Stimulated activated CD8-positive, alpha-beta memory T cell treated with anti-CD3 and anti-CD28 coated beads, Interleukin-15, amount 100 ng/mL, for 4 hours (primary cell): ENCODE results near the gene SYNDIG1.

Source experiments
- DNase-seq, 2 donors: peaks; one replicate each; pipeline ENCODE4 v3.0.0-alpha.2; 2020; ENCODE audit warnings: low read depth in 2 of 2

SYNDIG1 gene

DNA sequence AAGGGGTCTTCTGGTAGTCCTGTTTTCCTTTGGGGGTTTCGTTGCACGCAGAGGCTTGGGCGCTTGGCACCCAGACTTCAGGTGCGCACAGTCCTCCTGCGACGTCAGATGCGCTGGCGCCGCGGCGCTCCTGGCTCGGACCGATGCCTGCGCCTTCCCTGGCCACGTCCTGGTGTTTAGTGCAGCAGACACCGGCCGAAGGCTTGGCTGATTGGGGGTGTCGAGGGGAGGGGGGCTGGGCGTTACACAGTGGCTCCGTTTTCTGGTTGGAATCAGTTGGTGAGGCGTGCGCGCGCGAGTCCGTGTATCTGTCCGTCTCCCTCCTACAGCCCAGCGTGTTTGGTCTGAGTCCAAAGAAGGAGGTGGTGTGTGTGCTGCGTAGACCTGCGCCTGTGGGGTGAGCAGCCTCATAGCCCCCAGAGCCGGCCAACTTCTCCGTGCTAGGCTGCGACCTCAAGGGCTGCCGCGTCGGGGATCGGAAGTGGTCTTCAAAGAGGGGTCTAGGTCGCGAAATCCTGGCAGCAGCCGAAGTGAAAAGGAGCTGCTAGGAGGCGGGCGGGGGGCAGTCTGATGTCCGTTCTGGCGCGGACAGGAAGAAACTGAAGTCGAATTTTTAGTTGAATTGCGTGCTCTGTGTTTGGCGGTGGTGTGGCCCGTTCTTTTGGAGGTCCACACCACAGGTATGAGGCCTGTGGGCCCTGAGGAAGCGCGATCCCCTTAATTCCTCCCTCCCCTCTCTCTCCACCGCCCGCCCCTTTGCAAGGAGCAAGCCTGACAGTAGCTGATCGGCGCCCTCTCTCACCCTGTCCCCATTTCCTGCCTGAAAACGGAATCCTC lies 1.5 kb downstream of the SYNDIG1 start:
- DNase-seq, result no peak

DNA sequence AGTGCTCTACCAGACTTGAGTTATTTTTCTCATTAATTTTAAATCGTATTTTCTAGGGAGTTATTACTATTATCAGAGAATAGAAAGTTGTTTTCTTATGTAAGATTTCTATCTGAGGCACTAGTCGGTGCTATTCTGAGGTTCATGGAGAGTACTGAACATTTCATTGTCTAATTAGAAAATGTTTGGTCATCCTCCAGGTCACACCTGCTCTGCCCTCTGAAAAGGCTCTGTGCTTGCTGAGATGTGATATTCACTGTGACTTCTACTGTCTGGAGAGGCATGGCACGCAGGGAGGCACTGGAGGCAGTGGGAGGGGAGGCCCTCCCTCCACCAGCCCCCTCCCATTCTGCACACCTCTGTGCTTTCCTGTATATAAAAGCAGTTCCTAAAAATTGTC lies 3.0 kb downstream of the SYNDIG1 start:
- DNase-seq, result no peak

DNA sequence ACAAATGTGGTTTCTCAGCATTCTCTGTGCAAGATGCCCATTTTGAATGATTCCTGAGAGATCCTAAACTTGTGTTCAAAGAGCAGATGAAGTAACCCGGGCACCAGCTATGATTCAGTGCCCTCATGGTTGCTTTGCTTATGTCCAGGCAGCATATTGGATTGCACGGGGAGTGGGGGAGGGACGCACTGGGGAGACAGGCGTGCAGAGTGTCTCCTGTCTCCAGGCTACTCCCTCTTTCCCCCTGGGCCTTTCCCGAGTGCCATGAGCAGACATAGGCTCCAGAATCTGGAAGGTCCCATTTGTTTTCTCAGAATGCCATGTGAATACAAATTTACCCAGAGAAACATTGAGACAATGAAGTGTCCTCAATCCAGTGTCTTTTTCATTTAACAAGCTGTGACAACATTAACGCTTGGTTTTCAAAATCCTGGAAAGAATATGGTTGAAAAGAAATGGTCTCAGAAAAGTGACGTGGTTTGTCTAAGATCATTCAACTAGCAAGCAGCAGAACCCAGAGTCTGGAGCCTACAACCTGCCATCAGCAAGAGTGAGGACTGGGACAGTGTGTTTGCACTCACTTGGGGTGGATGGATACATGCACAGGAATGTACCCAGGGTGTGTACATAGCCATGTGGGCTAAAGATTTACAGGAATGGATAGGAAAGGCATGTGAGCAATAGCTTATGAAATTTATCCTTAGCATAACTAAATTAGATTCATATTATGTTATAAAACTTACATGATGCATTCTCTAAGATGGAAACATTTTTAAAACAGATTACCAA lies 4.2 kb downstream of the SYNDIG1 start:
- DNase-seq, result no peak

- no peak for DNase-seq
These were observed 8.6 kb downstream of the SYNDIG1 start for GRCh38 chr20:24477831-24478547.

DNA sequence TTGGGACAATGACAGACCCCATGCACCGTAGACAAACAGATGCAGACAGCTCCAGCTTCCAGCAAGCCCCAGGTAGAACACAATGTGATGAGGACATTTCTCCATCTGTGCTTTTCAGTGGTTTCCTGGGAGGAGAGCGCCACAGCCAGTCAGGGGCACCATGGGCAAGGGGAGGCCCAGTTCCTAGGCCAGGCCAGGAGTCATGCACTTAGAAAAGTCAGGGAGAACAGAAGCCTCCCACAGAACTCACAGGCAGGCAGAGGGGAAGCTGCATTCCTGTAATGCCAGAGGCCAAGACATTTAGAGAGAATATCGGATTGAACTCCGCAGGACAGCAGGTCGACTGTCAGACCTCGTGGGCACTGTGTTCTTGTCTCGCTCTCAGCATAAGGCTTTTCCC lies 9.2 kb downstream of the SYNDIG1 start:
- no peak for DNase-seq

GRCh38 chr20:24479106-24479505 lies 9.7 kb downstream of the SYNDIG1 start:
- no peak for DNase-seq

DNA sequence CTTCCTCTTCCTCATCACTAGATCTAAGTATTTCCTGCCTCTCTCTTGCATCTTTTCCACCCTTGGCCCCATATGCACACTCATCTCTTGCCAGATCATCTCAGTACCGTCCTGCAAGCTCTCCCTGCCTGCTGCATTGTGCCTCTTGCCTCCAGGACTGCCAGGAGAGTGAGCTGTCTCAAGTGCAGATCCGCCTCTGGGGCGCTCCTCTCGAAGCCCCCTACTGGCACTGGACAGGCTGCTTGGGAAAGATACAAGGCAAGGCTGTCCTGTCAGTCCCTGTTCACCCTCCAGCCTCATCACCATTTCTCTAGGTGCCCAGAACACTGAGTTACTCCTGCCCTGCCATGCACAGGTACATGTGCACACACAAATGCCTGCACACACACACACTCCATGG lies 10.2 kb downstream of the SYNDIG1 start:
- DNase-seq, result no peak

DNA sequence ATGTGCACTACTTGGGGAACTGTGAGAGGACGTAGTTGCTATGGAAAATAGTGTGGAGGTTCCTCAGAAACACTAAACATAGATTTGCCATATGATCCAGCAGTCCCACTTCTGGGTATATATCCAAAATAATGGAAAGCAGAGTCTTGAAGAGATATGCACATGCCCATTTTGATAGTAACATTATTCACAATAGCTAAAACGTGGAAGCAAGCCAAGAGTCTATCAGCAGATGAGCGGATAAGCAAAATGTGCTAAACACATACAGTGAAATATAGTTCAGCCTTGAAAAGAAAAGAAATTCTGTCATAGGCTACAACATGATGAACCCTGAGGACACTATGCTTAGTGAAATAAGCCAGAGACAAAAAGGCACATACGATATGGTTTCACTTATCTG lies 11.1 kb downstream of the SYNDIG1 start:
- DNase-seq, result no peak

DNA sequence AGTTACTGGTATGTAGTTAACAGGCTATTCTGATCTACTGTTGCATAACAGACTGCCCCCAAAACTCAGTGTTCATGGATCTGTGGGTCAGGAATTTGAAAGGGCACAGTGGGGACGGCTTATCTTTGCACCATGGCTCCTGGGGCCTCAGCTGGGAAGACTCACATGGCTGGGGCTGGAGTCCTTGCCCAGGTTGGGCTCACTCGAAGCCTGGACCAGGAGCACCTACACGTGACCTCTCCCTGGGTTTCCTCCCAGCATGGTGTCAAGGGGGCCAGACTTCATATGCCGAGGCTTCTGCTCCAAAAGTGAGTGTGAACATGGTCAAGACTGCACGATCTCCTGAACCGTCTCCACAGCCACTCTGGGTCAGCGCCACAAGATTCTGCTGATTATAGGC lies 11.7 kb downstream of the SYNDIG1 start:
- no peak for DNase-seq

DNA sequence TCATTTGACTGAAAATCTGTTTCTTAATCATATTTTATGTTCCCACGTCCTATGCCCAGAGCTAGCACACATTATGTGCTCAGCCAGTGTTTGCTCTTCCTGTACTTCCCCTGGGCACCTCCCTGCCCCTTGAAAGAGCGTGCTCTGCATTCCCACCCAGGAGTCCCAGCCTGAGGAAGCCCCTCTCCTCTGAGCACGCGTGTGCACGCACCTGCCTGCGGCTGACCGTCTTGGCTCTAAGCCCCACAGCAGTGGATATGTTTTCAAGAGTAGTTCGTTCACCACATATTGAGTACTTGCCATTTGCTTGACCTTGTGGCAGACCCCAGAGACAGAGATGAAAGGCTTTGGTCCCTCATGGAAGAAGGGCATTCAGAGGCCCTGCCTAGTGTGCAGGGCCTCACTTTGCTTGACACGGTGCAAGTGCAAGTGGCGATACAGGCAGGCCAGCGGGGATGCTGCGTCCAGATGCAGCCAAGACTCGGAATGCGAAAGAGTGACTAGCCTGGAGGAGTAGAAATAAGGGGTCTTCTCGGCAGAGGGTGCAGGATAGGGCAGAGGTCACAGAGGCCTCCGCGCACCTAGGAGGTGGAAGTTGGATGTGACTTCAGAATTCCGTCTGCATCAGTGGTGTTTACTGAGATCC lies 14.1 kb downstream of the SYNDIG1 start:
- DNase-seq, result no peak

DNA sequence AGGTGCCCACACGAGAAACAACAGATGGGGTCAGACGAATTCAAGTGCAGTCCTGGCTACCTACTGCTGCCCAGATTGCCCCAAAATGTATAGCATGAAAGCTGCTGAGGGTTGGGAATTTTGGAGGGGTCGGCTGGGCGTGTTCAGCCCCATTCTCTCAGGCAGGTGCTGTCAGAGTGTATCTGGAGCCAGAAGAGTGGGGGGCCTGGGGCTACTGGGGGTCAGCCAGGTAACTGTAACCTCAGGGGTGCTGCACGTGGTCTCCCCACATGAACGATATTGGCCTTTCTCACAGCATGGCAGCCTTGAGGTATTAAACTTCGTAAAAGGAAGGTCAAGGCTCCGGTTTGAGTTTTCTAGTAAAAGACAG lies 14.6 kb downstream of the SYNDIG1 start:
- DNase-seq, result no peak

GRCh38 chr20:24485981-24486380 lies 16.6 kb downstream of the SYNDIG1 start:
- DNase-seq, result no peak

DNA sequence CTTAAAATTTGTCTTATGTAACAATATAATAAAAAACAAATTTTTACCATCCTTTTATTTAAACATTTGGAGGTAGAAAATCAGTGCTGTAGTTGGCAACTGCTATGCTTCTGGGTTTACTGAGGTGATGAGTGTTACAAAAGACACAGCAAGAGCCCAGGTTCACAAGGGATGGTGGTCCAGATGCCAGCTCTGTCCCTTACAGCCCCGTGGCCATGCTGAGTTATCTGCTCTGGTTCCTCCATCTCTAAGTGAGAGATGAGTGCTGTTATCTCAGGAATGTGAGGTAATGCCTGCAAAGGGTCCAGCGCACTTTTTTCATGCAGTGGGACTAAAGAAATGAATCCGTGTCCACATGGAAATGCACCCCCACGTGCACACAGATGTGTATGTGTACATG lies 17.8 kb downstream of the SYNDIG1 start:
- no peak for DNase-seq

DNA sequence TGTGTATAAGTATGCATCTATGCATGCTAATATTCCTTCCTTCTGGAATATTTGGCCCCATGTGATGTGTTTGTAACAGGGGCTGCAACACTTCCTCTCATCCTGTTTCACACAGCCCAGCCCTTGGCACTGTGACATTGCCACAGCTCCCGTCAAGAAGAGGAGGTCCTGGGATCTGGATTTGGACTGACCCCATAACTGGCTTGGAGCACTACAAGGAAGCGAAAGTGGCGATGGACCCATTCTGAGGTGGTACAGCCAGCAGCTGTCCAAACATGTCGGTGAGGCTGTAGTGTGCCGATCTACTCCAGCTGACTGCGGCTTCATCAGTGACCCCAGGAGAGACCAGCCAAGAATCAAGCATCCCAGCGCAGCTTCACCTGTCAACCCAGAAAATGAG lies 18.2 kb downstream of the SYNDIG1 start:
- DNase-seq, result no peak

DNA sequence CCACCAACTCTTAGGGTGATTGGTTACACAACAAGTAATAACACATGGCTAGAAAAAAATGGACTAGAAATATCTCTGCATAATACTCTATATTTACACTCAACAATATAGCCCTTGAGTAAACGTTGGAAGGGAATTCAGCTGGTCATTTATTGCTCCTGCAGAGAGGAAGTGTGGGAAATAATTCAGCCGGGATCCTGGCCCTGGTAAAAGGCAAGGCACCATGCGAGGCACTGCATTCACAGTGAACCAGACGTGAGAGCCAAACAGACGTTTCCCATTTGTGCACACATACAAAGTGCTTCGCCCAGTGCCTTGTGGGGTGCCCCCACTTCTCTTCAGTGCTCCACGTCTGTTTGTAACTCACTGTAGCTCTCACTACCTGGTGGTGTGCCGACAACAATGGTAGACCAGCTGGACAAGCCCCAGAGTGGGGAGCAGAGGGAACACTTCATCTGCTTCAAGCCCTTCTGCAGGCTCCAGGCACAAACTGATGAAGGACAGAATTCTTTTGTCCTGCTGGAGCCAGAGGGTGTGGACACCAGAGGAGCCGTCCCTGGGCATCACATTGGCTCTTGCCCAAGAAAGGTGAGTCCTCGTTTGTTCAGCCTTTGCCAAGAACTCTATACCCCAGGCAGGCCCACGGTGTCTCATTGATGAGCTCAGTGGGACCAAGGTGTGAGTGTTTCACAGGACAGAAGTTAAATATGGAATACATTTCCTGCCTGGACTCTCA lies 18.8 kb downstream of the SYNDIG1 start:
- DNase-seq, result no peak

DNA sequence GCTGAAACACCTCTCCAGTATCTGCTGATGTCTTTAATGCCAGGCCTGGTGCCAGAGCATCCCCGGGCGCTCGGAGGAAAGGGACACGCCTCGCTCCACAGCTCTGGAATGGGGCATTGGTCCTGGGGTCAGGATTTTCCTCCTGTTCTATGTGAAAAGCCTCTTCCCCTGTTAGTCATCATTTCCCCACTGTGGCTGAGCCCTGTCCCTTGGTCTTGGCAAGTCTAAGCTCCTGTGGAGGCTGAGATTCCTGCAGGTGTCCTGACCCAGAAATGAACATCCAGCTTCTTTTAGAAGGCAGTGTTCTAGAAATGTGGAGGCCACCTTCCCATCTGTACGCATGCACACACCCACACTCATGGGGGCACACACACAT lies 19.4 kb downstream of the SYNDIG1 start:
- DNase-seq, result no peak

GRCh38 chr20:24489193-24489592 lies 19.8 kb downstream of the SYNDIG1 start:
- DNase-seq, result no peak

GRCh38 chr20:24489631-24490260 lies 20.3 kb downstream of the SYNDIG1 start:
- no peak for DNase-seq

GRCh38 chr20:24490598-24490997 lies 21.2 kb downstream of the SYNDIG1 start:
- DNase-seq, result no peak

GRCh38 chr20:24491041-24491756 lies 21.8 kb downstream of the SYNDIG1 start:
- DNase-seq, result no peak
